Inferior parietal cortex (tissue), 1 donor: ENCODE results near the gene ZYG11B.
"Not testable (repeated sequence)": the region's sequence is repeated elsewhere in the genome, so short reads cannot be mapped to it uniquely, and the experiment has no call there.

Experiments
- DNase-seq: peaks from one replicate; pipeline ENCODE4 v3.0.0-alpha.2; 2016; ENCODE audit errors: extremely low spot score

Gene ZYG11B

DNA sequence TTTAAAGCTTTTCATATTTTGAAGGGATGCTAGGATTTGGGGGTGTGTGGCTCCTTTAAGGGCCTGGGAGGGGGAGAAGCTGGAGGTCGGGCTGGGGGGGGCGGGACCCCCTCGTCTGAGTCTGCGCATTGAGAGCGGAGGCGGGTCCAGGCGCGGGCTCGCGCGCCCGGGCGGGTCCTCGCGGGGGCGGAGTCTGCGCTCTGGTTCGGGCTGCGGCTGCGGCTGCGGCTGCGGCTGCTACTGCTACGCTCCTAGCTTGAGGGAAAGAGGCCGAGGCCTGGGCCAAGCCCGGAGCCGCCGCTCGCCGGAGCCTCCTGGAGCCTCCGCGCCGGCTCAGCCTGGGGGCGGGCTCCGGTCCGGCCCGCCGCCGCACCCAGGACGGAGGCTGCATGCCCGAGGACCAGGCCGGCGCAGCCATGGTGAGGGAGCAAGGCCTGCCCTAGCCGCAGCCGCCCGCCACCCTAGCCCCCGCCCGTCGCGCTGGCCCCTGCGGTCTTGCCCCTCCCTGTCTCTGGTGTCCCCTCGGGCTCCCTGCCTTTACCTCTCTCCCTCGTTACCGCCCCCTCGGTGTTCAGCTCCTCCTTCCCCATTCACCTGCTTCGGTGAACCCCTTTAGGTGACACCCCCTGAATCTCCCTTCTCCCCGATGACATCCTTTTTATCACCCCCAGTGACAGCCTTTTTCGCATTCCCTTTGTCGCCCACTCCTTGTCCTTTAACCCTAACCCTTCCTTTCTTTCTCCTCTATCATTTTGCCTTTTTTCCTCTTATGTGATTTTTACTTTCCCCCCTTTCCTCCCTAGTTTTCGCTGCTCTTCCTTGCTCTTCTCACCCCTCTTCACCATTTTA lies at the start of gene ZYG11B:
ZYG11B (plus strand) TSS at position 189 of the 849 bp plus-strand sequence; CDS start at position 390, 201 bp downstream.
- DNase-seq, result peak; percentile 81

DNA sequence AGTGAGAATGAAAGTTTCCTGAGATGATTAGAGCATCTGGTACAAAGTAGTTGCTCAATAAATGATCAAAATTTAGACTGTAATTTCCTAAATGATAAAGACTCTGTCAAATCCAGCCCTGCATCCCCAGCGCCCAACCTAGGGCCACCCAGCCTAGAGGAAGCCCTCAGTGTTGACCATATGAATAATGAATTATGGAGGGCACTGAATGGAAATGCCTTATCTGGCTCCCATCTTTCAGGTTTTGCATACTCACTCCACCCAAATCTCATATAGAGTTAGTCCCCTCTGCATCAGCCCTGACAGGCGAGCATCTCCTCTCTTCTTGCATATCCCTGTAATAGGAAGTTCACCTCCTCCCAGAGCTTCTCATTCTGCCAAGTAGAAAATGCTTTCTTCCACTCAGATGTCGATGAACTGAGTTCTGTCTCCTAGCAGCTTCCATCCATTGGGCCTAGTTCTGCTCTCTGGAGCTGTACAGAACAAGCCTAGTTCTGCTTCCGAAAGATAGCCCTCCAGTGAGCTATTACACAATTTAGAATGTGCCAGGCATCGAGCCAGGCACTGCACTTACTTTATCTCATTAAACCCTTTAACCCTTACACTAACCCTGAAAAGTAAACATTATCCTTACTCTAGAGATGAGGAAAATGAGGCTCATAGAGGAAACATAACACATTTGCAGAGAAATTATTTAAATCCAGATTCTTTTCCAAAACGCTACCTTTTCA lies 49.0 kb upstream of the ZYG11B start:
- no peak for DNase-seq

- DNase-seq, result no peak
These were observed 47.2 kb upstream of the ZYG11B start for GRCh38 chr1:52679048-52679447.

DNA sequence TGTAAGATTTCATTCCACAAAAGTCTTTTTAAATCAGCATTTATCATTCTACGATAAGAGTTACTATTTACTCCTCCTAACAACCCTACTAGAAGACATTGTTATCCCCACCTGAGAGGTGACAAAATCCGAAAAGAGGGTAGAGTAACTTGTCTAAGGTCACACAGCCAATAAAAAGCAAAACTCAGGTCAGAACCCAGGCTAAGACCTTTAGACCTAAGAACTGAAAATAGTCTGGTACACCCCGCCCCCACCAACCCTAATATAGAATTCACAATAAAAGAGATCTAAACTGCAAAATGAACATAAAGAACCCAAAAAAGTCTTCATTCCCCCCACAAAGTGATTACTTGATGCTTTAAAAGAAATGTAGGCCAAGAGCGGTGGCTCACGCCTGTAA lies 46.8 kb upstream of the ZYG11B start:
- no peak for DNase-seq

DNA sequence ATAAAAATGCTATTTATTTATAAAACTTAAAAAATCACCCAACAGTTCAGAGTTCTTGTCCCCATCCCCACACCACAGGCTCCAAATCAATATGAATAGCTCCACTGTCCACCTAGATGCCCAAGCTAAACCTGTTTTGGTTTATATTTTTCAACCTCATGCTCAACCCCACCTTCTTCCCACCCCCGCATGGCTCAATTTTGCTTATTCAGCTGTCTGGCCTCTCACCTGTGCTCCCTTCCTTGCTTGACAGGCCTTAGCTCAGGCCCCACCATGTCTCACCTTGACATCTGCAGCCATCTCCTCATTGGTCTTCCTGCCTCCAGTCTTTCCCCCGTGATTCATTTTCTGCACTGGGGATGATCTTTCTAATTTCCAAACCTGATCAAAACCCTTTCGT lies 45.9 kb upstream of the ZYG11B start:
- no peak for DNase-seq

- no peak for DNase-seq
These were observed 45.1 kb upstream of the ZYG11B start for GRCh38 chr1:52681136-52681535.

GRCh38 chr1:52683367-52683940 lies 42.8 kb upstream of the ZYG11B start:
- no peak for DNase-seq

DNA sequence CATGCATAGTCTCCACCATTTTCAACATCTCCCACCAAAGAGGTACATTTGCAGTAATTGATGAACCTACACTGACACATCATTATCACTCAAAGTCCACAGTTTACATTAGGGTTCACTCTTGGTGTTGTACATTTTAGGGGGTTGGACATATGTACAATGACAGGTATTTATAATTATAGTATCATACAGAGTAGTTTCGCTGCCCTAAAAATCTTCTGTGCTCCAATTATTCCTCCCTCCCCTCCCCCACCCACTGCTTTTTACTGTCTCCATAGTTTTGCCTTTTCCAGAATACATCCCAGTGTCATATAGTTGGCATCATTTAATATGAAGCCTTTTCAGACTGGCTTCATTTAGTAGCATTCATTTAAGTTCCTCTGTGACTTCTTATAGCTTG lies 41.7 kb upstream of the ZYG11B start:
- DNase-seq, result no peak

- DNase-seq, result peak; percentile 75
These were observed 39.9 kb upstream of the ZYG11B start for GRCh38 chr1:52686261-52686751.

DNA sequence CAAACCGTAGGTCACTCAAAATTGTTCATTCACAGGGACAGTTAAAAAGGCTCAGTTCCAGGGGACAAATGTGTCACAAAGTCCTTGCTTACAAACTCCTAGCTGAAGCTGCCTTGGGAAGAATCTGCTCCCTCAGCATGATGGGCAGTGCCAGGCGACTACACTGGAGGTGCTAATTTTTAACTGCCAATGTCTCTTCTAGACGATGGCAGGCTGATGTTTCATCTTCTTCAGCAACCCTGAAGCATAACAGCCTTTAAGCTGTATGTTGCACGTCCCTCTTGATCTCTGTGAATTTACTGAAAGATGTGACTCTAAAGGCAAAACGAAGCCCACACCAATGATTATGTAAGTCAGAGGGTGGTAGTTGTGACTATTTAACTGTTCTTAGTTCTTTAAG lies 39.4 kb upstream of the ZYG11B start:
- DNase-seq, result no peak

DNA sequence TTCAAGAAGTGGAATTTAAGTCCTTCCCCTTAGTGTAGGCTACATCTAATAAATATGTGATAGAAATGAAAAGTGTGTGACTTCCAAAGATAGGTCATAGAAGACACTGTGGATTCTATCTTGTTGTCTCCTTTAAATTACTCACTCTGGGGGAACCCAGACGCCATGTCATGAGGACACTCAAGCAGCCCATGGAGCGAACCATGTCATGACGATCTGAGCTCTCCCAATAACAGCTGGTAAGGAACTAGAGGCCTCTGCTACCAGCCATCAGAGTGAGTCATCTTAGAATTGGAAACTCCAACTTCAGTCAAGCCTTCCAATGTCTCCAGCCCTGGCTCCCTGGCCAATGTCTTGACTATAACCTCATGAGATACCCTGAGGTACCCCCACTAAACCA lies 34.4 kb upstream of the ZYG11B start:
- no peak for DNase-seq

GRCh38 chr1:52692697-52693096 lies 33.6 kb upstream of the ZYG11B start:
- no peak for DNase-seq

- not testable (repeated sequence) for DNase-seq
These were observed 32.9 kb upstream of the ZYG11B start for GRCh38 chr1:52693351-52693750.

DNA sequence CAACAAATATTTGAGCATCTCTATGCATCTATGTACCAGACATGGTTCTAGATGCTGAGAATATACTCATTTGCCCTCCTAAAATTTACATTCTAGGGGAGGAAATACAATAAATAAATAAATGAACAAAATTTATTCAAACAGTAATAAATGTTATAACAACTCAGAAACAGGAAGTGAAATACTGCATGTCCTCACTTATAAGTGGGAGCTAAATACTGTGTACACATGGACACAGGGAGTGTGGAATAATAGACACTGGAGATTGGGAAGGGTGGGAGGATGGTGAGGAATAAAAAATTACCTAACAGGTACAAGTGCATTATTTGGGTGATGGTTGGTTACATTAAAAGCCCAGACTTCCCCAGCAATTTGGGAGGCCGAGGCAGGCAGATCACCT lies 32.4 kb upstream of the ZYG11B start:
- no peak for DNase-seq

- no peak for DNase-seq
These were observed 30.6 kb upstream of the ZYG11B start for GRCh38 chr1:52695627-52696026.

DNA sequence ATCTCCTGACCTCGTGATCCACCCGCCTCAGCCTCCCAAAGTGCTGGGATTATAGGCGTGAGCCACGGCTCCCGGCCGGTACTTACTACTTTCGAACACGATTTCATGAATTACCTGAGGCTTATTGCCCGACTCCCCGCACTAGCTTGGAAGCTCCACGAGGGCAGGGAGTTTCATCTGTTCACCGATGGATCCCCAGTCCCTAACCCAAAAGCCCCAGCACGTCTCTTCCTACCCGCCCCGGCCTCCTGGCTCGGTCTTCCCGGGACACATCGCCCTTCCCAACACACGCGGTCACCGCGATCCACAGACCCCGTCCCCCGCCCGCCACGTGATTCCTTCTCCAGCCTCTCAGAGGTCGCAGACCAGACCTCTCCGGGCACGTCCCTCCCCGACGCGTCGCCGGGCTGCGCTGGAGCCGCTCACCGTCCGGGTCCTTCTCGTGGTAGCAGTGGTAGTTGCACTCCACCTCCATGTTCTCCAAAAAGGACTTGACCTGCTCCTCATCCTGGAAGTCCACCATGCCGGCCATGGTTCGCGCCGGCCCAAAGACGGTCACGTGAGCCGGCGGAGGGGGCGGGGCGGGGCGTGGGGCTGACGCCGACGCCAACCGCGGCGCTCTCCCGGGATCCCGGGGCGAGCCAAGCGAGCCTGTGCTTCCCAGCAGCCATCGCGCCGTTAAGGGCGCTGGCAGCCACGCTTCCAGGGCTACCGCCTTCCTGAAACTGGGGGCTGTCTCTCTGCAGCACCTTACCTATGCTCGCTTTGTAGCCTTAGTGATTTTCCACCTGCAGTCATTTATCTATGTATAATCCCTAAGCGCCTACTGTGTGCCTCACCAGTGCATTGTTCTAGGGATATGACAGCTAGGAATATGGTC lies 28.2 kb upstream of the ZYG11B start, which contains the start of gene COA7:
COA7 (minus strand) TSS at position 553 of the 880 bp plus-strand sequence; CDS start at position 532, 21 bp downstream.
- DNase-seq, result peak; percentile 91

GRCh38 chr1:52702886-52703787 lies 23.1 kb upstream of the ZYG11B start:
- DNase-seq, result peak; percentile 97

- no peak for DNase-seq
These were observed 20.1 kb upstream of the ZYG11B start for GRCh38 chr1:52706136-52706670.

GRCh38 chr1:52706941-52707926 lies 19.0 kb upstream of the ZYG11B start:
- no peak for DNase-seq
